MM.1S (cell line): ENCODE measurements around the gene C2orf80.
"Not testable (repeated sequence)": the region's sequence is repeated elsewhere in the genome, so short reads cannot be mapped to it uniquely, and the experiment has no call there.

Experiments used
- CTCF ChIP-seq: fragments of 300-600 bp; sonication (generic); IDR thresholded peaks from 2 replicates; pipeline ENCODE4 v1.5.1; 2016; ENCODE audit warnings: antibody characterized with exemption, low read length, mixed read lengths
- EZH2 ChIP-seq: fragments of 300-600 bp; sonication (generic); optimal IDR thresholded peaks from 2 replicates; pipeline ENCODE3; 2017; ENCODE audit warnings: low read depth, mild to moderate bottlenecking, antibody characterized with exemption, low read length, mixed read lengths

DNA sequence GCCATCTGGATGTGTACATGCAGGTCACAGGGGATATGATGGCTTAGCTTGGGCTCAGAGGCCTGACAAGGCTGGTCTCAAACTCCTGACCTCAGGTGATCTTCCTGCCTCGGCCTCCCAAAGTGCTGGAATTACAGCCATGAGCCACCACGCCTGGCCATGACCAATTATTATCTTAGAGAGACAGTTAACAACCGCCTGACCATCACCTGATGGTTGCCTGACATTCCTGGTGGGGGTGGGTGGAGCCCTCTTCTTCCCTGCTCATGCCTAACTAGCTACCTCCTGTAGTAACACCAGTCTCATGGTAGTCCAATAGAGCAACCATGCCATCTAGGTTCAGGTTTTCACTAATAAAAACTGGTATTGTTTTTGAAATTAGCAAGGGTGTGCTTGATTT lies 32.0 kb upstream of the C2orf80 start:
- TF ChIP-seq EZH2, CTCF: not testable (repeated sequence)
